H9 (cell line): ENCODE data around the gene TNFRSF18. TPM values are rescaled to one million over a fixed set of nuclear protein-coding genes. Genes with fewer than 3 reads are reported as not detected.

Source experiments
- DNase-seq: peaks from one replicate; pipeline ENCODE4 v3.0.0-alpha.2; 2017
- H2AFZ ChIP-seq: one replicate; pipeline ENCODE4 v1.6.1; 2013; ENCODE audit warnings: mild to moderate bottlenecking, low read length, control low read depth, moderate library complexity
- H2AK5ac ChIP-seq: 2 replicates; pipeline ENCODE4 v1.6.1; 2013; ENCODE audit warnings: low read length, control low read depth, mixed read lengths; ENCODE audit not compliant: insufficient read length
- H2BK120ac ChIP-seq: one replicate; pipeline ENCODE4 v1.6.1; 2013; ENCODE audit warnings: low read depth, mild to moderate bottlenecking, low read length, control low read depth, inconsistent platforms; ENCODE audit not compliant: poor library complexity, severe bottlenecking
- H2BK12ac ChIP-seq: 2 replicates; pipeline ENCODE4 v1.6.1; 2013; ENCODE audit warnings: low read length, control low read depth, mixed read lengths, low read depth; ENCODE audit not compliant: insufficient read length
- H2BK15ac ChIP-seq: 2 replicates; pipeline ENCODE4 v1.6.1; 2013; ENCODE audit warnings: low read depth, low read length, control low read depth
- H2BK20ac ChIP-seq: one replicate; pipeline ENCODE4 v1.6.1; 2013; ENCODE audit warnings: low read depth, mild to moderate bottlenecking, low read length, control low read depth, inconsistent platforms; ENCODE audit not compliant: poor library complexity, severe bottlenecking
- H2BK5ac ChIP-seq: 2 replicates; pipeline ENCODE4 v1.6.1; 2013; ENCODE audit warnings: low read length, control low read depth, mixed read lengths; ENCODE audit not compliant: insufficient read length
- H3K14ac ChIP-seq: 2 replicates; pipeline ENCODE4 v1.6.1; 2013; ENCODE audit warnings: low read length, control low read depth; ENCODE audit not compliant: insufficient read depth
- H3K18ac ChIP-seq: 2 replicates; pipeline ENCODE4 v1.6.1; 2013; ENCODE audit warnings: low read depth, mild to moderate bottlenecking, mixed read lengths, low read length, control low read depth; ENCODE audit not compliant: insufficient read length
- H3K23ac ChIP-seq: 2 replicates; pipeline ENCODE4 v1.6.1; 2013; ENCODE audit warnings: low read length, control low read depth, mixed read lengths, low read depth; ENCODE audit not compliant: insufficient read length
- H3K23me2 ChIP-seq: 2 replicates; pipeline ENCODE4 v1.6.1; 2013; ENCODE audit warnings: low read depth, mild to moderate bottlenecking, mixed read lengths, low read length, control low read depth; ENCODE audit not compliant: insufficient read length, poor library complexity, severe bottlenecking
- H3K27ac ChIP-seq: 2 replicates; pipeline ENCODE4 v1.5.1; 2013; ENCODE audit warnings: low read length, control low read depth, mixed read lengths, low read depth; ENCODE audit not compliant: insufficient read length
- H3K27me3 ChIP-seq: 2 replicates; pipeline ENCODE4 v1.6.1; 2013; ENCODE audit warnings: low read length, control low read depth, inconsistent platforms; ENCODE audit not compliant: insufficient read depth
- H3K4ac ChIP-seq: 2 replicates; pipeline ENCODE4 v1.6.1; 2013; ENCODE audit warnings: low read depth, mild to moderate bottlenecking, control low read depth, inconsistent platforms, low read length, moderate library complexity
- H3K4me1 ChIP-seq: 2 replicates; pipeline ENCODE4 v1.6.1; 2013; ENCODE audit warnings: low read length, control low read depth, inconsistent platforms; ENCODE audit not compliant: insufficient read depth
- H3K4me2 ChIP-seq: 2 replicates; pipeline ENCODE4 v1.6.1; 2013; ENCODE audit warnings: low read length, control low read depth, mixed read lengths; ENCODE audit not compliant: insufficient read length, insufficient read depth
- H3K56ac ChIP-seq: 2 replicates; pipeline ENCODE4 v1.6.1; 2013; ENCODE audit warnings: low read depth, mild to moderate bottlenecking, mixed read lengths, low read length, control low read depth; ENCODE audit not compliant: insufficient read length
- H3K79me1 ChIP-seq: 2 replicates; pipeline ENCODE4 v1.6.1; 2013; ENCODE audit warnings: low read depth, mild to moderate bottlenecking, moderate library complexity, low read length, control low read depth, inconsistent platforms; ENCODE audit not compliant: insufficient read depth, poor library complexity, severe bottlenecking
- H3K79me2 ChIP-seq: 2 replicates; pipeline ENCODE4 v1.6.1; 2013; ENCODE audit warnings: low read length, control low read depth, inconsistent platforms; ENCODE audit not compliant: insufficient read depth
- H3K9ac ChIP-seq: 2 replicates; pipeline ENCODE4 v1.6.1; 2013; ENCODE audit warnings: low read length, control low read depth, mixed read lengths; ENCODE audit not compliant: insufficient read length; ENCODE audit errors: extremely low read depth
- H3K9me3 ChIP-seq: one replicate; pipeline ENCODE4 v1.6.1; 2013; ENCODE audit warnings: low read depth, low read length, inconsistent platforms; ENCODE audit not compliant: control insufficient read depth
- H3T11ph ChIP-seq: one replicate; pipeline ENCODE4 v1.6.1; 2013; ENCODE audit warnings: mild to moderate bottlenecking, low read length, control low read depth, inconsistent platforms
- H4K20me1 ChIP-seq: one replicate; pipeline ENCODE4 v1.6.1; 2013; ENCODE audit not compliant: control insufficient read depth, insufficient read length, insufficient read depth
- H4K5ac ChIP-seq: 2 replicates; pipeline ENCODE4 v1.6.1; 2013; ENCODE audit warnings: low read depth, mild to moderate bottlenecking, mixed read lengths, low read length, control low read depth; ENCODE audit not compliant: insufficient read length
- H4K8ac ChIP-seq: replicated peaks from 2 replicates; pipeline ENCODE4 v1.6.1; 2013; ENCODE audit warnings: low read length, control low read depth, mixed read lengths, low read depth; ENCODE audit not compliant: insufficient read length
- H4K91ac ChIP-seq: 2 replicates; pipeline ENCODE4 v1.6.1; 2013; ENCODE audit warnings: low read depth, mild to moderate bottlenecking, moderate library complexity, mixed read lengths, low read length, control low read depth; ENCODE audit not compliant: insufficient read length
- H3K27ac Mint-ChIP-seq, 3 experiments: 2 replicates in 2 of 3; 3 replicates in 1 of 3; pipeline ENCODE4 v1.8.0; 2020 to 2021; ENCODE audit warnings: mixed read lengths in 3 of 3, mild to moderate bottlenecking in 1 of 3, moderate library complexity in 1 of 3
- H3K27me3 Mint-ChIP-seq: 2 replicates; pipeline ENCODE4 v1.8.0; 2021; ENCODE audit warnings: low read depth, mild to moderate bottlenecking, moderate library complexity, mixed read lengths
- H3K36me3 Mint-ChIP-seq, 3 experiments: 2 replicates in 2 of 3; 3 replicates in 1 of 3; pipeline ENCODE4 v1.8.0; 2020 to 2021; ENCODE audit warnings: low read depth in 3 of 3, mixed read lengths in 3 of 3; ENCODE audit not compliant: insufficient read depth in 1 of 3
- H3K4me1 Mint-ChIP-seq, 2 experiments: 2 replicates each; pipeline ENCODE4 v1.8.0; 2020; ENCODE audit warnings: mixed read lengths in 2 of 2
- H3K4me3 Mint-ChIP-seq, 2 experiments: 2 replicates in 1 of 2; 3 replicates in 1 of 2; pipeline ENCODE4 v1.8.0; 2020 to 2021; ENCODE audit warnings: mild to moderate bottlenecking in 2 of 2, mixed read lengths in 2 of 2, moderate library complexity in 1 of 2
- H3K9me3 Mint-ChIP-seq, 2 experiments: 2 replicates in 1 of 2; 3 replicates in 1 of 2; pipeline ENCODE4 v1.8.0; 2020; ENCODE audit warnings: mild to moderate bottlenecking in 2 of 2, mixed read lengths in 2 of 2, moderate library complexity in 1 of 2
- WGBS: extraction: QIAGEN DNeasy Blood & Tissue Kit; methylation state at CpG from one replicate; pipeline ENCODE4 v1.1.7; 2013; ENCODE audit warnings: missing lambda C conversion rate, low lambda C conversion rate, mixed read lengths; ENCODE audit not compliant: insufficient read length; ENCODE audit errors: extremely low coverage; 5-methylcytosine and 5-hydroxymethylcytosine counted together
- total RNA-seq: library from RNA; stranded (reverse); gene quantifications from 2 replicates; pipeline ENCODE4 v1.2.1, GENCODE V29; 2021
- TF ChIP-seq, protein P1 (sequence below): fragments of 200-600 bp; sonication (generic); conservative IDR thresholded peaks from 3 replicates; pipeline ENCODE4 v1.8.0; 2021; ENCODE audit warnings: antibody characterized with exemption, mild to moderate bottlenecking

The TNFRSF18 gene
- total RNA-seq, 1 experiment from 2014 or later = 2.0 TPM

DNA sequence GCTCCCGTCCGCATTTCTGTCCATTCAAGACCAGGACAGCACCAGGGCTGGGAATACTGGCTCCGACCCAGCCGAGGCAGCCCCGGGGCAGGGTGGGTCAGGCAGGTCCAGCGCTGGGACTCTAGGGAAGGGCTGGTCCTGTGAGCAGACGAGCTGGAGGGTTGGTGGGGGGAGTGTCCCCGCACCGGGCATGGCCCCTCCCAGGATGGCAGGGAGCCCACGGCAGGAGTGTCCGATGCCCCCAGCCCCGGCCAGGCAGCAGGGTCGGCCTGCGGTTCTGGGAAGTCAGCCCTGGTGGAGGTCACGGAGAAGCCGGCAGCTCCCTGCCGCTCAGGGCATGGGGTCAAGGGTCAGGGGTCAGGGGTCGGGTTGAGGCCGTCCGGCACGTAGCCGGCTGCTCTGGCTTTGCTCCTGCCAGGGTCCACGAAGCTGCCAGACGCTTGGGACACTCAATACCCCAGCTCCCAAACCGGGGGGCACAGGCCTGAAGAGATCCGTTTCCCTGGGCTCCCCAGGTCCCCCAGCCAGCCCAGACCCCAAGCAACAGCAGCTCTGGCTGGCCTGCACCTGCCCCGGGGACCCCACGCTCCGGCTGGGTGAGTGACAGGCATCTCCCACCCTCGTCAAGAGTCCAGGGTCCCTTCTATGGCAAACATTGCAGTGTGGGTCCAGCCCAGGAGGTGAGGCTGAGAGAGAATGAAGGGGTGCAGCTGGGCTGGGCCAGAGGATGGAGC, 33.4 kb upstream of the TNFRSF18 start:
- Histone ChIP-seq H4K20me1 (no peaks in the 10 kb centered on the region), H3K27me3 (no peaks in the 10 kb centered on the region), H3K4me2 (no peak overlapping the region), H3K23ac (no peak overlapping the region), H3K23me2 (no peaks in the 10 kb centered on the region), H2AFZ (no peak overlapping the region), H2AK5ac (no peak overlapping the region), H3K9me3 (no peaks in the 10 kb centered on the region), H3K27ac (no peak overlapping the region), H4K8ac (no peak overlapping the region), H2BK20ac (no peak overlapping the region), H4K91ac (no peak overlapping the region), H3K4ac (no peak overlapping the region), H3K79me1 (no peaks in the 10 kb centered on the region), H3K18ac (no peak overlapping the region), H2BK120ac (no peak overlapping the region), H3K4me1 (no peaks in the 10 kb centered on the region), H4K5ac (no peak overlapping the region), H3K14ac (peak overlapping the region; percentile 12; the same call in 1 of the 2 replicates), H3T11ph (no peak overlapping the region), H2BK15ac (no peak overlapping the region), H2BK12ac (no peak overlapping the region), H3K79me2 (no peaks in the 10 kb centered on the region), H3K56ac (no peak overlapping the region), H2BK5ac (no peak overlapping the region), H3K9ac (no peak overlapping the region)
- Mint-ChIP-seq H3K9me3 (no peaks in the 10 kb centered on the region), H3K36me3 (peaks cover 0 to 1% (median under 1%) of the 10 kb centered on the region in 3 experiments; a peak in 2 of 7 replicates), H3K4me1 (peaks cover 0 to 9% of the 10 kb centered on the region in 2 experiments), H3K27ac (no peak overlapping the region), H3K4me3 (no peak overlapping the region), H3K27me3 (no peaks in the 10 kb centered on the region; the same call in none of the 2 replicates)
- WGBS = no CpG with 5 or more reads among the region's 30 CpGs
- DNase-seq = no peak
- TF ChIP-seq, protein P1, sequence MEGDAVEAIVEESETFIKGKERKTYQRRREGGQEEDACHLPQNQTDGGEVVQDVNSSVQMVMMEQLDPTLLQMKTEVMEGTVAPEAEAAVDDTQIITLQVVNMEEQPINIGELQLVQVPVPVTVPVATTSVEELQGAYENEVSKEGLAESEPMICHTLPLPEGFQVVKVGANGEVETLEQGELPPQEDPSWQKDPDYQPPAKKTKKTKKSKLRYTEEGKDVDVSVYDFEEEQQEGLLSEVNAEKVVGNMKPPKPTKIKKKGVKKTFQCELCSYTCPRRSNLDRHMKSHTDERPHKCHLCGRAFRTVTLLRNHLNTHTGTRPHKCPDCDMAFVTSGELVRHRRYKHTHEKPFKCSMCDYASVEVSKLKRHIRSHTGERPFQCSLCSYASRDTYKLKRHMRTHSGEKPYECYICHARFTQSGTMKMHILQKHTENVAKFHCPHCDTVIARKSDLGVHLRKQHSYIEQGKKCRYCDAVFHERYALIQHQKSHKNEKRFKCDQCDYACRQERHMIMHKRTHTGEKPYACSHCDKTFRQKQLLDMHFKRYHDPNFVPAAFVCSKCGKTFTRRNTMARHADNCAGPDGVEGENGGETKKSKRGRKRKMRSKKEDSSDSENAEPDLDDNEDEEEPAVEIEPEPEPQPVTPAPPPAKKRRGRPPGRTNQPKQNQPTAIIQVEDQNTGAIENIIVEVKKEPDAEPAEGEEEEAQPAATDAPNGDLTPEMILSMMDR = no peak
